GM13977 (cell line): ENCODE data around the gene LHFPL6.

Experiments used
- DNase-seq: peaks from one replicate; pipeline ENCODE4 v3.0.0; 2012; ENCODE audit warnings: low spot score
- in situ Hi-C: fragments of 300-500 bp; cut with MboI; formaldehyde crosslinking; loops from one replicate; pipeline ENCODE4 v1.12.0; 2022; ENCODE audit warnings: low sequenced_read_pairs, low pct_unique_long_range_greater_than_20kb, mixed read lengths, inconsistent platforms; ENCODE audit not compliant: unreplicated experiment
- TF ChIP-seq, protein P1 (sequence below): IDR thresholded peaks from 2 replicates; pipeline ENCODE4 v1.5.1; 2012; ENCODE audit warnings: mild to moderate bottlenecking, control low read depth; ENCODE audit not compliant: insufficient read depth; ENCODE audit errors: extremely low read depth, missing control alignments

Gene LHFPL6

DNA sequence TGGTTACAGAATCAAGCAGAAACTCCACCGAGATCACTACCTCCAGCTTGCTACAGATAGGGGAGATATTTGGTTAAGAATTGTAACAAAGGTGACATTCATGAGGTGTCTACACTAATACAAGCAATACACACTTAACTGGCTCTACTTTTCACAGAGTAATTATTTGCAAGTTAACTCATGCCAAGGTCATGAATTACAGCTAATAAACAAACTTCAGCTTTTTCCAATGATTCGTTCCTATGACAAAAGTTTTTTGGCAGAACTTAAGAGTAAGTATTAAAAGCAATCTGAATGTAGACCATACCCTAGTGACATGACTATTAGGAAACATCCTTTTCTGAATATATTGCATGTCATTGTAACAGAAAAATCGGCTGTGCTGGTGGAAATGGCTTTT lies 72.1 kb downstream of the LHFPL6 start:
- DNase-seq, result no peak
- in situ Hi-C loops, result no loop called here
- TF ChIP-seq, protein P1, sequence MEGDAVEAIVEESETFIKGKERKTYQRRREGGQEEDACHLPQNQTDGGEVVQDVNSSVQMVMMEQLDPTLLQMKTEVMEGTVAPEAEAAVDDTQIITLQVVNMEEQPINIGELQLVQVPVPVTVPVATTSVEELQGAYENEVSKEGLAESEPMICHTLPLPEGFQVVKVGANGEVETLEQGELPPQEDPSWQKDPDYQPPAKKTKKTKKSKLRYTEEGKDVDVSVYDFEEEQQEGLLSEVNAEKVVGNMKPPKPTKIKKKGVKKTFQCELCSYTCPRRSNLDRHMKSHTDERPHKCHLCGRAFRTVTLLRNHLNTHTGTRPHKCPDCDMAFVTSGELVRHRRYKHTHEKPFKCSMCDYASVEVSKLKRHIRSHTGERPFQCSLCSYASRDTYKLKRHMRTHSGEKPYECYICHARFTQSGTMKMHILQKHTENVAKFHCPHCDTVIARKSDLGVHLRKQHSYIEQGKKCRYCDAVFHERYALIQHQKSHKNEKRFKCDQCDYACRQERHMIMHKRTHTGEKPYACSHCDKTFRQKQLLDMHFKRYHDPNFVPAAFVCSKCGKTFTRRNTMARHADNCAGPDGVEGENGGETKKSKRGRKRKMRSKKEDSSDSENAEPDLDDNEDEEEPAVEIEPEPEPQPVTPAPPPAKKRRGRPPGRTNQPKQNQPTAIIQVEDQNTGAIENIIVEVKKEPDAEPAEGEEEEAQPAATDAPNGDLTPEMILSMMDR, result no peak

DNA sequence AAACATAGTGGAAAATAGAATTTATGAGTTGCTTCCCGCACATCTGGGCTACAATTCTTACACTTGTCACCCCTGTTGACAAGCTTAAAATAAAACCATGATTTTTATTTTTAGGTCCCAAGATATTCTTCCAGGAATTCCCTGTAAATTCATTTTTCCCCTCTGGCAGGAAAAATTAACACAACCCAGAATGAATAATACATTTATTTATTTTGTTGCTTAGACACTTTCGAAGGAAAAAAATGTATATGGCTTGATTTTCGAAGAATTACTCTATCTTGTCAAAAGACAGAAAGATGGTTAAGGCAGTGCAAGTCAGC lies 74.4 kb downstream of the LHFPL6 start:
- in situ Hi-C loops, result no loop called here
- no peak for DNase-seq
- TF ChIP-seq, protein P1, result no peak

DNA sequence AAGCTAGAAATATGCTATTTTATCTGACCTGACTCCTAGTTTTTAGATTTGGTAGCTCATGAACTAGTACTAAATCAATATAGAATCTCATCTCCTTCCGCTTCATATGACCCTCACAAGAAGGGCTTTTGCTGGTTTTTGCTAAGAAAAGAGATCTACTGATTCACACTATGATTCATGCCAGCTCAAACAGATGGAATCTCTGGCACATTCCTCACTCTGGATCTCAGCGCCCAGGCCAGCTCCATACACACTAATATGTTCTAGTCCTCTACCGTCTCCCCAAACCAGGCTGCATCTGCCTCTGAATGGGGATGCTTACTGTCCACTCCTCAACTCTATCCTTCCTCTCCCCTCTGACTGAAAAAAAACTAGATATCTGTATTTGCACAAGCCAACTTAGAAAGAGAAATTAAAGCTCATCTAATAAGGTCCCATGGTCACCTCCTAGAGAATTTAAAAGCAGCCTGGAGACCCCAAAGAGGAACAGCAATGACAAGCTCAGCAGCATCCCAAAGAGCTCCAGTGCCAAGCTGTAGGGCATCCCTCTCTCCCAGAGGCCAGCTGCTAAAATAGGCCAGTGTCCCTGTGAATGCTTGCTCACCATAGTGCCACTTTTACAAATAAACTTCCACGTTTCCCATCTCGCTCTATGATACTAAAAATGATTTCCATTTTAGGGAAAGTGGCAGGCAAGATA lies 74.9 kb downstream of the LHFPL6 start:
- in situ Hi-C loops, result no loop called here
- TF ChIP-seq, protein P1, result no peak
- DNase-seq, result no peak

DNA sequence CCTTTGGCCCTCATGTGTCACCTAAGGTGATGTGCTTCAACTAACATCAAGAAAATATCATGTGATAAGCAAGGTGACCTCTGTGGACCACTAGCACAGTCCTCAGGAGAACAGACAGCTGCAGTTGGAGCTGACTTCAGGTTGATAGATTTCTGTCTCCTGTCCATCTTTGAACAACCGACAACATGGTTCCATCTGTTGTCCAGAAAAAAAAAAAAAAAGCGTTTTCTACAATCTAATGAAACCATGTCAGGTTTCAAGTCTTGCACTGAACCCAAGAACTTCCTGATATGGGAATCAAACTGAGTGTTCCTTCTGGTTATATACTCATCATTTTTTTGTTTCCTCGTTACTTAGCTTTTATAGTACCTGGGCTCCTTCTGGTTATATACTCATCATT lies 75.7 kb downstream of the LHFPL6 start:
- no peak for DNase-seq
- TF ChIP-seq, protein P1, result no peak
- in situ Hi-C loops, result no loop called here

DNA sequence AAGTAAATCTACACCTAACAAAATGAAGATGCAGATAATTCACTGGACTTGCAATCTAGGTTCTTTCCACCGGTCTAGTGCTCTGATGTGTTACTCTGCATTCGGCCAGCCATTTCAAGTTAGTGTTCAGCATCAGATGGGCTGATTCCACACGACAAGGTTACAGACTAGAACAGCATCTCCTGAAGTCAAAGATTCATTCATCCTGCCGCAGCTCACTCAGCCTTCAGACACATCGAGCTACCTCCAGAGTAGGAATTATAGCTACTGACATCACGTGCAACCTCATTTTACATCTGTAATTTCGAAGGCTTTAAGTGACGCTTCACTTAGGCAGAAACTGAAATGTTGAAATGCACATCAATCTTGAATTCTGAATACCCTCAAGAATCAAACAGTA lies 76.5 kb downstream of the LHFPL6 start:
- in situ Hi-C loops, result no loop called here
- TF ChIP-seq, protein P1, result no peak
- no peak for DNase-seq

DNA sequence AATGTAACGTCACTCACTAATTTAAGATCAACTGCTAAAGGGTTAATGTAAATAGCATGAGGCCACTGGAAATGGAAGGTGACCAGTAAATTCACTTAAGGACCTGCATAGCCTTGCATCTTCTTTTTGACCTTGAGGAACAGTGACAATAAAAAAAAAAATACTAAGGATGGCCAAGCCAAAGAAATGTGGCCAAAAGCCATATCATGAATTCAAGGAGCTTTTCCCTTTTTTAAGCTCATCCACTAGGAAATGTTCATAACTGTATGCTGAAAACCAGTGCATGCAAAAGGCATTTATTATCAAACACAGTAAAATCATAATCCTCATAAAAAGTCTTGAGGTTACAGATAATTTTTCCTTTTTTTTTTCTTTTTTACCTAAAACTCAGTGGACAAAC lies 77.5 kb downstream of the LHFPL6 start:
- no peak for DNase-seq
- TF ChIP-seq, protein P1, result no peak
- in situ Hi-C loops, result no loop called here
